Left kidney (tissue), 2 donors: Measurements from ENCODE around the gene UBASH3B. TPM values are rescaled to one million over a fixed set of nuclear protein-coding genes. Genes with fewer than 3 reads are reported as not detected.

Experiments used
- DNase-seq: peaks from one replicate; pipeline ENCODE4 v3.0.0-alpha.2; 2013
- polyA plus RNA-seq: library from polyadenylated mRNA; unstranded; fragments of 120-200 nt; gene quantifications from one replicate; pipeline ENCODE4 v1.2.1, GENCODE V29; 2013; ENCODE audit not compliant: insufficient read length

Gene UBASH3B
- polyA plus RNA-seq, 1 donor: 8.5 TPM

GRCh38 chr11:122676638-122677037, 21.1 kb downstream of the UBASH3B start:
- no peak for DNase-seq

GRCh38 chr11:122677256-122677655, 21.7 kb downstream of the UBASH3B start:
- no peak for DNase-seq

DNA sequence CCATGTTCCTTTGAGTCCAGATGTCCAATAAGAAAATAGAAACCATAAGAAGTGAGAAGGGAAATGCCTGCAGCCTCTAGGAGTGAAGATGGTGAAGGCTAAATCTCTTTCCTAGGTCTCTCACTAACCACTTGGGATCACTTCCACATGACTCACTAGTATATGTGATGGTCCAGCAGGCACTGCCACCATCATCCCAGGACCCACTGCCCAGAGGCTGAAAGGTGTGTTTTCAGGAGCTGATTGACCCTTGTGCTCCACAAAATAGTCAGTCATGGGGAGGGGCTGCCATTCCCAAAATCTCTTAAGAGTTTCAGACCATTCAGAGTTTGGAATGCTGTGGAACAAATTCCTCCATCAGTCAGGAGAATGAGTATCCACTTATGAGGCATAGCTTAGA, 22.9 kb downstream of the UBASH3B start:
- no peak for DNase-seq

GRCh38 chr11:122679466-122679865, 23.9 kb downstream of the UBASH3B start:
- DNase-seq: no peak

GRCh38 chr11:122681070-122681469, 25.5 kb downstream of the UBASH3B start:
- DNase-seq: no peak

- DNase-seq: no peak
Observed at GRCh38 chr11:122681735-122682134, 26.2 kb downstream of the UBASH3B start.

GRCh38 chr11:122682464-122682863, 26.9 kb downstream of the UBASH3B start:
- no peak for DNase-seq

DNA sequence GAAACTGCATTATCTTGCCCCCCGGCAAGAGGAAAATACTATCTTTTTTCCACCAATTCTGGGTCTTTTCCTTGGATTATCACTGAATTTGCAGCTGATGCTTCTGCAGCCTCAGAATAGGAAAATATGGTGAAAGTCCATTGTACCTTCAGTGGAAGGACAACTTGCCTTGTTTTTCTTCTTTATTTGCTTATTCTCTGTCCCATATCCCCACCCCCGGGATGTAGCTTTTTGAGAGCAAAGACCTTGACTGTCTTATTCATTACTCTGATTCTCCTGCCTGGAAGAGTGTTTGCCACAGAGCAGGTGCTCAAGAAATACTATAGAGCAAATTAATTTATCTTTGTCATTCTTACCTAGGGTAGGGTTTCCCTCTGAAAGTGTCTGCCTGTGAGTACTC, 29.5 kb downstream of the UBASH3B start:
- no peak for DNase-seq

GRCh38 chr11:122686111-122686510, 30.6 kb downstream of the UBASH3B start:
- no peak for DNase-seq

DNA sequence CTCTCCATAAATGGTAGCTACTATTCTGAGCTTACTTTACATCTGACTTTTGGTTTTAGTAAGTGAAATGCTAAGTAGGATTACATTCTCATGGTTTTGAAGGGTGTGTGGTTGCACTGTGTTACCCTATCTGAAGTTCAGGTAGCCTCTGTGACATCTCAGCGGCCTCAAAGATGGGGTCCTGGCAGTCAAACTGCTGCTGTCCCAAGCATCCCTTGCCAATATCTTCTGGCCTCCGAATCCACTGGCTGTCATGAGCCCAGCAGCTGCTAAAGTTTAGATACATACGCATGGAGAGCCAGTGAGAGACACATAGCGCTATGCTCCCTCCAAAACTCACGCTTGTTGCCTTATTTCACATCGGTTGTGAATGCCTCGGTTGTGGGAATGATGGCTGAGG, 34.9 kb downstream of the UBASH3B start:
- DNase-seq: no peak

DNA sequence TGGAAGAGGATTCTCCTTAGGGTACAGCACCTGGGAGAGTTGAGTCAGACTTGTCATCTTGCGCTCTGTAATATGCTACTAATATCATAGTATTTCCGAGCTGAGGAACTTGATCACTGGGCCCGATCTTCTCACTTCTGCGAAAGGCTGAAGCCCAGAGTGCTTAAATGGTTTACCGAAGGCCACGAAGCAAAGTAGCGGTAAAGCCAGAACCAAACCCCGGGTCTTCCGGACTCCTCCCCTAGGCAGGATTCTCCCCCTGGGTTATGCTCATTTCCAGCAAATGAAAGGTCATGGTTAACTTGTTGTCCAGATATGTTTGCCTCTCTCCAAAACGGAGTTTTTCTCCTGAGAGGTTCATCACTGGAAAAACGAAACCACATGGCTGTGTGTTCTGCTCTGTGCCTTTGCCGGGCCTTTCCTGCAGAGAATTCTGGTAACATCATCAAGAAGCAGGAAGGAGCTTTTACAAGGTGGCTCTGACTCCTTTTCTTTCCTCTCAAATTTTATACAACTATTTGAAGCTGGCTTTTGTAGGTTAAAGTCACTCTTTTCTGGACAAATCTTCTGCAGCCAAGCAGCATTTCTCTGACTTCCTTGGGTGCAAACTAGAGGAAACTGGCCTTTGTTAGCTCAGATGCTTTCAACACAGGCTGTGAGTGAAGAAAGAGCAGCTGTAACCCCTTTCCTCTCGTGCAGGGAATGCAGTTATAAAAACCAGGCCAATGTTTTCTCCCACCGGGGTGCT, 35.5 kb downstream of the UBASH3B start:
- no peak for DNase-seq

- no peak for DNase-seq
Observed at GRCh38 chr11:122691549-122692150, 36.1 kb downstream of the UBASH3B start.

DNA sequence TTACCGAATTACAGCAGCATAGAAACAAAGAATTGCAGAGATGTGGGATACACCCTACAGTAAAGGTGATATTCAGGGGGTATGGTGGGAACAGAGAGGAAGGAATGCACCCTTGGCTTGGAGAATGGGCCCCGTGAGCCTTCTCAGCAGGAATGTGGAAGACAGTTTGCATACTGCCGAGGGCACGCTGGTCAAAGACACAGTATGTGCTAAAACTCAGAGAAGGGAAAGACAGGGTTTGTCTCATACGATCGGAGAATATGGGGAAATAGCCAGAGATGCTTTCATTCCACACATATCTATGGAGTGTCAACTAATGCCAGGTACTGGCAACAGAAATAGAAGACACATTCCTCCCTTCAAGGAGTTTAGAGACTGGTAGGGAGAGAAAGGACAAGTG, 36.9 kb downstream of the UBASH3B start:
- no peak for DNase-seq

DNA sequence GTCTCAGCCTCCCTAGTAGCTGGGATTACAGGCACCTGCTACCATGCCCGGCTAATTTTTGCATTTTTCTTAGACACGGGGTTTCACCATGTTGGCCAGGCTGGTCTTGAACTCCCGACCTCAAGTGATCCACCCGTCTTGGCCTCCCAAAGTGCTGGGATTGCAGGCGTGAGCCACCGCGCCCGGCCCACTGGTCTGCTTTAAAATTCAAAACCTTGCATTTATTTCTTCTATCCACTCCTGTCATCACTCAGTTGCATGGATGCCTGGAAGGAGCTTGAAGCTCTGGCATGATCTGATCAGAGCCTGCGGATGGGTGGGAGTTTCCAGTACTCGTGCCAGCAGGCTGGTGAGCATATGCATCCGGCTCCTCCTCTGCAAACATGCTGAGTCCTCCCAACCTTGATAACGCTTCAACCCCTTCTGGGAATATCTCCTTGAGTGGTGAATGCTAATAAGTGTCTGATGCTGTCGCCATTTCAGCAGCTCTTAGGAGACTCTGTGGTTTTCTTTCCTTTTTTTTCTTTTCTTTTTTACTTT, 39.6 kb downstream of the UBASH3B start:
- no peak for DNase-seq

DNA sequence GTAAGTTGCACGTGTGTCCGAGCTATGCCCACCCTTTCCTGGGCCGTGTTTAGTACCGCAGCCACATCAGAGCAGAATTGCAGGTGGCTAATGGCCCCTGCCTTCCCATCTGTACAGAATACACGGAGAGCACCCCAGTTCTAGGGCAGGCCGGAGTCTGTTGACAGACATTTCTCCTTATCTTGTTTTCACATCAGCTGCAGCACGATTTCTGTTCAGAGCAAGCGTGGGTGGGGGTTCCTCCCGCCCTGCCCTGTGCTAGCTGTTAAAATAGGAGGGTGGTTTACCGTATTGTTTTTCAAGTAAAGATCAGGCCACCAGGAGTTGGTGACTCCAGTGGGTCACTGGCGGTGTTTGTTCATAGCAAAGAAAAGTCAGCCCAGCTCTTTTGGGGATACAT, 41.1 kb downstream of the UBASH3B start:
- DNase-seq: no peak

GRCh38 chr11:122697636-122698167, 42.2 kb downstream of the UBASH3B start:
- DNase-seq: no peak

DNA sequence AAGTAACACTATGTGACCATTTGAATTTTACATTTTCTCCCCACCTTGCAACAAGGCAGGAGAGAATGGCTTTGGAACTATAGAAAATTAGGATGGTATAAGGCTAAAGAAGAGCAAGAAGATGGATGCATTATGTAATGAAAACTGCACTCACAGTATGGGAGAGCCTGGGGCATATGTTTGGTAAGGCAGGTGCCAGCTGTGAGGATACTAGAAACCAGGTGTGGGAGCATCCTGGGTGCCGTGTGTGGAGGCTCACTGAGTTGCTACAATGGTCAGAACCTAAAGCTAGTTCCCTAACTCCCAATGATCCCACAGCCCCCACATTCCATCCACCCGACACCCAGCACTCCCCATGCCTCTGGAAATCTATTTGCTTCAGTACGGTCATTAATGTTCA, 42.9 kb downstream of the UBASH3B start:
- DNase-seq: no peak

DNA sequence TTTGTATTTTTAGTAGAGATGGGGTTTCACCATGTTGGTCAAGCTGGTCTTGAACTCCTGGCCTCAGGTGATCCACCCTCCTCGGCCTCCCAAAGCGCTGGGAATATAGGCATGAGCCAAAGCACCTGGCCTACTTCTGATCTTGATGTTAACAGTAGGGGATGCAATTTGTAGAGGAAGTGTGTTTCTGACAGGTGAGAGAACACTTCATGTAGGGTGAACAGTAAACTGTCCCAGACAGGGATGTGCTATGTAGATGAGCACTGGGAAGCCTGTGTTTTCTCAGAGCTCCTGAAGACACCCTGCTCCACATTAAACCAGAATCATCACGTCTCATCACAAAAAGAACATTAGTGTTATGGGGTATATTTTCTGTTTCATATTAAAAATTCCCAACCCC, 45.1 kb downstream of the UBASH3B start:
- DNase-seq: no peak

DNA sequence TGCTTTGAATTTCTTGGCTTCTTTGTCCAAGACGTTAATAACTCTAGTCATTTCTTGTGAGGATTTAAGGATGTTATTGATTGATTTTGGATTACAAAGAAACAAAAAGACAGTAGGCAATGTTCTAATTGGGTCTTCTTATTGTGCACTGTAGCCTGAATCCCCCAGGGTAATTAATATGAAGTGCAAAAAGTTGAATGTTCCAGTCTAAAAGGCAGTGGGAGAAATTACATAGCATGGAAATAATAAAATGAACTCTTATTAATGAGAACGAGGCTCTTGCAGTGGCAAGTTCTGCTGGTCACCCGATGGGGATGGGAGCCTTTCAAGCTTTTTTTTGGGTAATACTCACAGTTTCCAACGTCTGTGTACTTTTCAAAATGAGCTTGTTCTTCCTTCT, 45.6 kb downstream of the UBASH3B start:
- DNase-seq: no peak

DNA sequence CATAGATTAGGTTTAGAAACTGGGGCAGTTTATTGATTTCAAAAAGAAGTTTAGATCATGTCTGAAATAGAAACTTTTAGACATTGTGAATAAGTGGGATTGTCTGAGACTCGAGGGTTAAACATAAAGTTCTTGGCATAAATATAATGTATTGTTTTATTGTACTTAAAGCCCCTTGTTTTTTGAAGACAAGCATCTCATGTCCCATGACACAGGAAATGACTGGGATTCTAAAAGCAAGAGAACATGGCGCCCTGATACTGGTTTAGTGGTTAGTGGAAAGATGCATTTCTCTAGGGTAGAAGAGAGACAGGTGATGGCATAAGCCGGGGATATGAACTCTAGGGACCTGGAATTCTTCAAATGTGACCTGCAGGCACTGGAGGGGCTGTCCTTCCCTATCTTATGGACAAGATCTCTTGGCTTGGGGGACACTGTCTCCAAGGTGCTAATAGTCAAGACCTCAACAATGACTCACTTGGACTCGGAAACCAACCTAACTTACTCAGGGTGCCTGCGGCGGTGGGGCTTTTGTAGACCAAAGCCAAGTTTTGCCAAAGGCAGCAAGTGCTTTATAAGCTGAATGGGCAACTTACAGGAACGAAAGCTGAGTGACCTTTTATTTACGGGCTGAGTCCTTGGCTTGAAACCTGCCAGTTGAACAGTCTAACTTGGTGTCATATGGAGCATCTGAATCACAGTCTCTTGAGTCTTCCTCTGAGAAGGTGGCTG, 48.2 kb downstream of the UBASH3B start:
- no peak for DNase-seq

GRCh38 chr11:122705396-122705795, 49.9 kb downstream of the UBASH3B start:
- DNase-seq: no peak

- no peak for DNase-seq
Observed at GRCh38 chr11:122706291-122707088, 51.0 kb downstream of the UBASH3B start.
